HEK293 (cell line): ENCODE data around the gene VPS4A.

ENCODE experiments used
- REPIN1 ChIP-seq: fragments of 450-650 bp; formaldehyde crosslinking; IDR thresholded peaks from 2 replicates; pipeline ENCODE4 v1.5.1; 2017; ENCODE audit warnings: missing biosample characterization, missing genetic modification characterization, low read depth
- YY2 ChIP-seq: fragments of 450-650 bp; formaldehyde crosslinking; IDR thresholded peaks from 2 replicates; pipeline ENCODE4 v1.5.1; 2016; ENCODE audit warnings: missing biosample characterization, missing genetic modification characterization
- ZNF391 ChIP-seq: fragments of 450-650 bp; formaldehyde crosslinking; IDR thresholded peaks from 2 replicates; pipeline ENCODE4 v1.5.1; 2016; ENCODE audit warnings: low read depth, missing biosample characterization, missing genetic modification characterization, borderline replicate concordance
- ZNF677 ChIP-seq: fragments of 450-650 bp; IDR thresholded peaks from 2 replicates; pipeline ENCODE4 v1.5.0; 2018; ENCODE audit warnings: missing biosample characterization, mild to moderate bottlenecking, missing genetic modification characterization, moderate library complexity
- TF ChIP-seq, protein P1 (sequence below): fragments of 450-650 bp; formaldehyde crosslinking; IDR thresholded peaks from 2 replicates; pipeline ENCODE4 v1.5.1; 2016; ENCODE audit warnings: missing biosample characterization, missing genetic modification characterization
- TF ChIP-seq, protein P2 (sequence below): fragments of 450-650 bp; formaldehyde crosslinking; IDR thresholded peaks from 2 replicates; pipeline ENCODE4 v1.5.1; 2016; ENCODE audit warnings: missing biosample characterization, missing genetic modification characterization
- TF ChIP-seq, protein P3 (sequence below): fragments of 450-650 bp; formaldehyde crosslinking; IDR thresholded peaks from 2 replicates; pipeline ENCODE4 v1.5.1; 2016; ENCODE audit warnings: missing biosample characterization, missing genetic modification characterization
- TF ChIP-seq, protein P4 (sequence below): fragments of 450-650 bp; formaldehyde crosslinking; IDR thresholded peaks from 2 replicates; pipeline ENCODE4 v1.5.1; 2016; ENCODE audit warnings: missing biosample characterization, missing genetic modification characterization, borderline replicate concordance

DNA sequence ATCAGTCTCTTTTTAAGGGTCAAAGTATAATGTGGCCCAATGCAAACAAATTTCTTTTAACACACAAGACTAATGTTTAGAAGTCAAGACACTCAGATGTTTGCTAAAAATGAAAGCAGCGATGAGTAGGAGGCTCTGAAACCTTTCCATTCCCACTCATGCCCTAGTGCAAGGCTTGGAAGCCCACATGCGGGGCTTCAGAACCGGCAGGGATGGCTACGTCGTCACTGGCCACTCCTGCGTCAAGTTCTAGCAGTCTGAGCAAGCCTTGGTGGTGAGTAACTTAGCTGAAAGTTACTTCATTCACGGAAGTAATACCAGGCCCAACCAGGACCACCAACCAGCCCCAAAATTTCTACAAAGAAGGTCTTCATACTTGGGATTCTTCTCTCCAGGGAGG lies 55.3 kb downstream of the VPS4A start:
- TF ChIP-seq YY2 (tag by site-specific recombination) (no peak), REPIN1 (no peak), ZNF677 (tag by site-specific recombination) (no peak), ZNF391 (tag by site-specific recombination) (no peak)
- TF ChIP-seq, protein P1, sequence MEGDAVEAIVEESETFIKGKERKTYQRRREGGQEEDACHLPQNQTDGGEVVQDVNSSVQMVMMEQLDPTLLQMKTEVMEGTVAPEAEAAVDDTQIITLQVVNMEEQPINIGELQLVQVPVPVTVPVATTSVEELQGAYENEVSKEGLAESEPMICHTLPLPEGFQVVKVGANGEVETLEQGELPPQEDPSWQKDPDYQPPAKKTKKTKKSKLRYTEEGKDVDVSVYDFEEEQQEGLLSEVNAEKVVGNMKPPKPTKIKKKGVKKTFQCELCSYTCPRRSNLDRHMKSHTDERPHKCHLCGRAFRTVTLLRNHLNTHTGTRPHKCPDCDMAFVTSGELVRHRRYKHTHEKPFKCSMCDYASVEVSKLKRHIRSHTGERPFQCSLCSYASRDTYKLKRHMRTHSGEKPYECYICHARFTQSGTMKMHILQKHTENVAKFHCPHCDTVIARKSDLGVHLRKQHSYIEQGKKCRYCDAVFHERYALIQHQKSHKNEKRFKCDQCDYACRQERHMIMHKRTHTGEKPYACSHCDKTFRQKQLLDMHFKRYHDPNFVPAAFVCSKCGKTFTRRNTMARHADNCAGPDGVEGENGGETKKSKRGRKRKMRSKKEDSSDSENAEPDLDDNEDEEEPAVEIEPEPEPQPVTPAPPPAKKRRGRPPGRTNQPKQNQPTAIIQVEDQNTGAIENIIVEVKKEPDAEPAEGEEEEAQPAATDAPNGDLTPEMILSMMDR: no peak
- TF ChIP-seq, protein P2, sequence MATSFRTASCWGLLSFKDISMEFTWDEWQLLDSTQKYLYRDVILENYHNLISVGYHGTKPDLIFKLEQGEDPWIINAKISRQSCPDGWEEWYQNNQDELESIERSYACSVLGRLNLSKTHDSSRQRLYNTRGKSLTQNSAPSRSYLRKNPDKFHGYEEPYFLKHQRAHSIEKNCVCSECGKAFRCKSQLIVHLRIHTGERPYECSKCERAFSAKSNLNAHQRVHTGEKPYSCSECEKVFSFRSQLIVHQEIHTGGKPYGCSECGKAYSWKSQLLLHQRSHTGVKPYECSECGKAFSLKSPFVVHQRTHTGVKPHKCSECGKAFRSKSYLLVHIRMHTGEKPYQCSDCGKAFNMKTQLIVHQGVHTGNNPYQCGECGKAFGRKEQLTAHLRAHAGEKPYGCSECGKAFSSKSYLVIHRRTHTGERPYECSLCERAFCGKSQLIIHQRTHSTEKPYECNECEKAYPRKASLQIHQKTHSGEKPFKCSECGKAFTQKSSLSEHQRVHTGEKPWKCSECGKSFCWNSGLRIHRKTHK (tag by site-specific recombination): no peak
- TF ChIP-seq, protein P3, sequence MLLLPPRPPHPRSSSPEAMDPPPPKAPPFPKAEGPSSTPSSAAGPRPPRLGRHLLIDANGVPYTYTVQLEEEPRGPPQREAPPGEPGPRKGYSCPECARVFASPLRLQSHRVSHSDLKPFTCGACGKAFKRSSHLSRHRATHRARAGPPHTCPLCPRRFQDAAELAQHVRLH: no peak
- TF ChIP-seq, protein P4, sequence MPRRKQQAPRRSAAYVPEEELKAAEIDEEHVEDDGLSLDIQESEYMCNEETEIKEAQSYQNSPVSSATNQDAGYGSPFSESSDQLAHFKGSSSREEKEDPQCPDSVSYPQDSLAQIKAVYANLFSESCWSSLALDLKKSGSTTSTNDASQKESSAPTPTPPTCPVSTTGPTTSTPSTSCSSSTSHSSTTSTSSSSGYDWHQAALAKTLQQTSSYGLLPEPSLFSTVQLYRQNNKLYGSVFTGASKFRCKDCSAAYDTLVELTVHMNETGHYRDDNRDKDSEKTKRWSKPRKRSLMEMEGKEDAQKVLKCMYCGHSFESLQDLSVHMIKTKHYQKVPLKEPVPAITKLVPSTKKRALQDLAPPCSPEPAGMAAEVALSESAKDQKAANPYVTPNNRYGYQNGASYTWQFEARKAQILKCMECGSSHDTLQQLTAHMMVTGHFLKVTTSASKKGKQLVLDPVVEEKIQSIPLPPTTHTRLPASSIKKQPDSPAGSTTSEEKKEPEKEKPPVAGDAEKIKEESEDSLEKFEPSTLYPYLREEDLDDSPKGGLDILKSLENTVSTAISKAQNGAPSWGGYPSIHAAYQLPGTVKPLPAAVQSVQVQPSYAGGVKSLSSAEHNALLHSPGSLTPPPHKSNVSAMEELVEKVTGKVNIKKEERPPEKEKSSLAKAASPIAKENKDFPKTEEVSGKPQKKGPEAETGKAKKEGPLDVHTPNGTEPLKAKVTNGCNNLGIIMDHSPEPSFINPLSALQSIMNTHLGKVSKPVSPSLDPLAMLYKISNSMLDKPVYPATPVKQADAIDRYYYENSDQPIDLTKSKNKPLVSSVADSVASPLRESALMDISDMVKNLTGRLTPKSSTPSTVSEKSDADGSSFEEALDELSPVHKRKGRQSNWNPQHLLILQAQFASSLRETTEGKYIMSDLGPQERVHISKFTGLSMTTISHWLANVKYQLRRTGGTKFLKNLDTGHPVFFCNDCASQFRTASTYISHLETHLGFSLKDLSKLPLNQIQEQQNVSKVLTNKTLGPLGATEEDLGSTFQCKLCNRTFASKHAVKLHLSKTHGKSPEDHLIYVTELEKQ (tag by site-specific recombination): no peak
